Measurements from ENCODE around the gene OTUD1.

DNA sequence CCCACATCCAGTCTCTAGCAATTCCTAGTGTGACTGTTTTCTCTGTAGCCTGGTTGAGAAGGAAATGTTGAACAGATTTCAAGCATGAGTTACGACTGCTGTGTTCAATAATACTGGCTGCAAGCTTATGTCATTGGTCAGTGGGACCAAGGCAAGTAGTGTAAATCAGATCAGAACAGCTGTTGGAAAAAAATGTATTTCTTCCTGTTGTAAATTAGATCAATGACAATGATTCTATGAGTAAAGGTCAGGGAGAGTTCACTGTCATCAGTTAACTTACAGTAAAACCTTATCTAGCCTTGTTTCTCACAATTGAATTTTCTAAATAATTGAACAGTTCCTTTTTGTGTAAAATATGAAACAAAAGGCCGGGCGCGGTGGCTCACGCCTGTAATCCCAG lies 6.7 kb downstream of the OTUD1 start:
- TF ChIP-seq CTCF (IDR thresholded peaks at IDR 0.05; ENCODE audit: insufficient read depth, low read depth, low read length), result no peak
- no peak for TF ChIP-seq EZH2 (IDR thresholded peaks at IDR 0.05; ENCODE audit: insufficient read depth, low read length)
